Mononuclear cell (primary cell): ENCODE results near the gene ARPC2. TPM values are rescaled to one million over a fixed set of nuclear protein-coding genes. Genes with fewer than 3 reads are reported as not detected.

Experiments used
- H3K27me3 ChIP-seq: 2 replicates; pipeline ENCODE4 v1.6.0; 2011; ENCODE audit warnings: low read length, control low read depth; ENCODE audit not compliant: insufficient read depth
- H3K4me1 ChIP-seq: 2 replicates; pipeline ENCODE4 v1.5.1; 2011; ENCODE audit warnings: mild to moderate bottlenecking, low read length, control low read depth; ENCODE audit not compliant: insufficient read depth
- H3K4me3 ChIP-seq: 2 replicates; pipeline ENCODE4 v1.5.1; 2011; ENCODE audit warnings: mild to moderate bottlenecking, low read length, moderate library complexity
- H3K9me3 ChIP-seq: 2 replicates; pipeline ENCODE4 v1.5.1; 2011; ENCODE audit warnings: low read depth, mild to moderate bottlenecking, control low read depth, low read length
- total RNA-seq: library from RNA; depleted of rRNA; stranded (reverse); fragments of >200 nt; gene quantifications from one replicate; pipeline ENCODE4 v1.2.3, GENCODE V29; 2012

ARPC2 gene
- total RNA-seq, 1 donor, result 551 TPM

- no peaks in the 10 kb centered on the region for H3K27me3 ChIP-seq
- peaks cover 29% of the 10 kb centered on the region for H3K4me1 ChIP-seq
- H3K9me3 ChIP-seq, result no peaks in the 10 kb centered on the region
- H3K4me3 ChIP-seq, result no peak overlapping the region
These were observed 63.4 kb downstream of the ARPC2 start for GRCh38 chr2:218280260-218280870.

- H3K4me1 ChIP-seq, result peaks cover 40% of the 10 kb centered on the region
- H3K9me3 ChIP-seq, result no peaks in the 10 kb centered on the region
- no peaks in the 10 kb centered on the region for H3K27me3 ChIP-seq
- no peak overlapping the region for H3K4me3 ChIP-seq
These were observed 64.5 kb downstream of the ARPC2 start for GRCh38 chr2:218281449-218281848.

GRCh38 chr2:218282173-218282991 lies 65.4 kb downstream of the ARPC2 start:
- peaks cover 49% of the 10 kb centered on the region for H3K4me1 ChIP-seq
- no peaks in the 10 kb centered on the region for H3K9me3 ChIP-seq
- H3K27me3 ChIP-seq, result no peaks in the 10 kb centered on the region
- no peak overlapping the region for H3K4me3 ChIP-seq

GRCh38 chr2:218284106-218284811 lies 67.3 kb downstream of the ARPC2 start:
- Histone ChIP-seq H3K4me1 (peaks cover 68% of the 10 kb centered on the region), H3K4me3 (no peak overlapping the region), H3K9me3 (no peaks in the 10 kb centered on the region), H3K27me3 (no peaks in the 10 kb centered on the region)

GRCh38 chr2:218285604-218286003 lies 68.6 kb downstream of the ARPC2 start:
- Histone ChIP-seq H3K4me3 (no peak overlapping the region), H3K4me1 (peaks cover 81% of the 10 kb centered on the region), H3K27me3 (no peaks in the 10 kb centered on the region), H3K9me3 (no peaks in the 10 kb centered on the region)

- Histone ChIP-seq H3K27me3 (no peaks in the 10 kb centered on the region), H3K9me3 (no peaks in the 10 kb centered on the region), H3K4me1 (peaks cover 92% of the 10 kb centered on the region), H3K4me3 (peak overlapping the region; percentile 25)
These were observed 69.8 kb downstream of the ARPC2 start for GRCh38 chr2:218286570-218287459.

- H3K4me3 ChIP-seq, result peak overlapping the region; percentile 83
- no peaks in the 10 kb centered on the region for H3K9me3 ChIP-seq
- H3K27me3 ChIP-seq, result no peaks in the 10 kb centered on the region
- peaks cover 93% of the 10 kb centered on the region for H3K4me1 ChIP-seq
These were observed 72.8 kb downstream of the ARPC2 start for GRCh38 chr2:218289639-218290315.

- Histone ChIP-seq H3K9me3 (no peaks in the 10 kb centered on the region), H3K27me3 (no peaks in the 10 kb centered on the region), H3K4me3 (peak overlapping the region; percentile 83), H3K4me1 (peaks cover 86% of the 10 kb centered on the region)
These were observed 73.6 kb downstream of the ARPC2 start for GRCh38 chr2:218290316-218291261.

- H3K4me3 ChIP-seq, result peak overlapping the region; percentile 83
- H3K27me3 ChIP-seq, result no peaks in the 10 kb centered on the region
- H3K9me3 ChIP-seq, result no peaks in the 10 kb centered on the region
- peaks cover 77% of the 10 kb centered on the region for H3K4me1 ChIP-seq
These were observed 74.5 kb downstream of the ARPC2 start for GRCh38 chr2:218291318-218292047.

GRCh38 chr2:218292048-218293014 lies 75.3 kb downstream of the ARPC2 start, which contains the start of gene TMBIM1:
Gene TMBIM1, minus strand, starts transcription at chr2:218292503. Its CDS starts 10,362 bp downstream, at chr2:218282141.
- Histone ChIP-seq H3K9me3 (no peaks in the 10 kb centered on the region), H3K4me1 (peaks cover 69% of the 10 kb centered on the region), H3K4me3 (peak within 1 kb of the TSS; percentile 83), H3K27me3 (no peaks in the 10 kb centered on the region)

- H3K4me1 ChIP-seq, result peaks cover 53% of the 10 kb centered on the region
- no peaks in the 10 kb centered on the region for H3K27me3 ChIP-seq
- H3K9me3 ChIP-seq, result no peaks in the 10 kb centered on the region
- H3K4me3 ChIP-seq, result no peak overlapping the region
These were observed 76.9 kb downstream of the ARPC2 start for GRCh38 chr2:218293715-218294429.
